Right renal pelvis (tissue), 4 donors: ENCODE measurements around the gene RGS12. TPM values are rescaled to one million over a fixed set of nuclear protein-coding genes. Genes with fewer than 3 reads are reported as not detected.
A peak's percentile ranks its signal among the peaks of the same experiment; 100 is the strongest.

Experiments
- DNase-seq, 4 donors: peaks; one replicate each; pipeline ENCODE4 v3.0.0-alpha.2; 2013; ENCODE audit warnings: low read depth in 4 of 4, low spot score in 3 of 4, missing footprints in 1 of 4
- polyA plus RNA-seq, 4 donors: library from polyadenylated mRNA; unstranded; fragments of 120-200 nt; gene quantifications; one replicate each; pipeline ENCODE4 v1.2.1, GENCODE V29; 2013; ENCODE audit not compliant: insufficient read length in 4 of 4

The RGS12 gene
- polyA plus RNA-seq, 4 donors, result 36.3 to 49.6 (median 42.8) TPM

DNA sequence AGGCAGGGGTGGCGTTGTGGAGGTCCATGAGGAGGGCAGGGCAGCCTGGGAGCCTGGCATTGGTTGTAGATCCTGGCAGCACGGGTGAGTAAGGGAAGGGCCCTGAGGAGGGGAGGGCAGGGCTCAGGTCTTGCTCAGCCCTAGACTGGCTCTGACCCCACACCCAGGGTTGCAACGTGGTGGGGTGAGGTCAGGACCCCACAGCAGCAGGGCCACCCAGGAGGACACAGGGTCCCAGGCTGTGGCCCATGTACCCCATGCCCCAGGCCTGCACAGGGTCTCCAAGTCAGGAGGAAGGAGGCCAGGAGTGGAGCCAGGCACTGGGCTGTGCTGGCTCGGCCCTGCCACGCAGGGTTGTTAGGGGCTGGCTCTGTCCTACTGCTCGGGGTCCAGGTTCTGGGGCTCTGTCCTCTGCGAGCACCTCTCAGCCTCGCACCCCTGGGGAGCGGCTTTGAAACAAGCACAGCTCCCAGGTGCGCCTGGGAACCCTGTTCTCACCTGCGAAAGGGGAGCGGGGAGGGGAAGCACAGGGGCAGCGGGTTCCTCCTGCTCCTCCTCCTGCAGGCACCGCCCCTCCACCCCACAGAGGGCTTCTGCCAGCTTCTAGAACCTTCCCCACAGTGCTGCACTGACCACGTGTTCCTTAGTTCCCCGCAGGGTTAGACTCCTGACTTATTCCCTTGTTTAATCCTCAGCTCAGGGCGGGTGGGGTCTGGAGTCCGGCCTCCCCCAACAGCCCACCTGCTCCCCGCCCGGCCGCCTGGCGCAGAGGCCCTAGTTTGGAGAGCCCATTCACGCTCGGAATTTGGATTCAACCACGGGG is 23.5 kb upstream of the RGS12 start:
- DNase-seq, result no peak

DNA sequence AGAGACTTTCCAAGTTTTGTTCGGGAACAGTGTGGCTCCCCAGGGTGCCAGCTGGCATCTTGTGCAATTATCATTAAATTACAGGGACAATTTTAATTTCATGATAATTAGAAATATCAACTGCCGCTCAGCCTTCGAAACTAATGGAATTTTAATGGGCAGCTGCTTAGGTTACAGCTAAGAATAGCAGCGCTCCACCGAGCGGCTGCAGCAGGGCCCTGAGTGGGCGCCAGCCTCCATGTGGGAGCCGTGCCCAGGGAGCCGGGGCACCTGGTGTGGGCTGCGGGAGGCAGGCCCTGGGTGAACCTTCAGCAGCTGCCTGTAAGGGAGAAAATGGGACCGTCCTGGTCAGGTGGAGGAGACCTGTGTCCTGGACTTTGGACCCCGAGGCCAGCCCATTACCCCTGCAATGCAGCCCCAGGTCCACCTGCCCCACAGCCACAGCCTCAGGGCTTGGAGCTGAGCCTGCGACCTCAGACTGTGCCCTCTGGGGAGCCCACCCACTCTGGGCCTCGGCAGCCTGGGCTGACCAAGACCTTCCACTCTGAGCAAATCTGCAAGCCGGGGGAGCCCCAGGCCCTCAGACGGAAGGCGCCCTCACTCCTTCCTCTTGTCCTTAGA is 22.7 kb upstream of the RGS12 start:
- no peak for DNase-seq

DNA sequence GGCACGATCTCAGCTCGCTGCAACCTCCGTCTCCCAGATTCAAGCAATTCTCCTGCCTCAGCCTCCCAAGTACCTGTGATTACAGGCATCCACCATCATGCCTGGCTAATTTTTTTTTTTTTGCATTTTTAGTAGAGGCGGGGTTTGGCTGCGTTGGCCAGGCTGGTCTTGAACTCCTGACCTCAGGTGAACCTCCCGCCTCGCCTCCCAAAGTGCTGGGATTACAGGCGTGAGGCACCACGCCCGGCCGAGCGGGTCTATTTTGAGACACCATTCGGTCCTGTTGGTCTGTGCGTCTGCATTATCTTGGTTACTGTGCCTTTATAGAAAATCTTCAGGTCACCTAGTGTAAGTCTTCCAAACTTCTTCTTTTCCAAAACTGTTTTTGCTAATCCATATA is 21.7 kb upstream of the RGS12 start:
- DNase-seq, result no peak

DNA sequence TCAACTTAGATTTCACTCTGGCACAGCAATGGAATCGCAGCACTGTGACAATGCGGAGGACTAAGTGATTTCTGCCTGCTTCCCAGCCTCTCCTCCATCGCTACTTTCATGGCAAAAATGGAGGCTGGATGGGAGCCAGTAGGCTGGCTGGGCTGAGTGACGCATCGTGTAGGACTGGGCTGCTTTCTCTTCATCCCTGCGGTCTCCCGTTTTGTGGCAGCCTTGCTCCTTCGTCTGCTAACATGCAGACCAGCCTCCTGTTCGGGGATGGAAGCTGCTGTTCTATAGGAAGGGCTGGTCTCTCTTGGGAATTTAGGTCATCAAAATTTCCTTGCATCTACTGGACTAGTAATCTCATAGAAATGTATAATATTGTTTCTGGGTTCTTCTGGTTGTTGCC is 15.8 kb upstream of the RGS12 start:
- DNase-seq, result no peak

DNA sequence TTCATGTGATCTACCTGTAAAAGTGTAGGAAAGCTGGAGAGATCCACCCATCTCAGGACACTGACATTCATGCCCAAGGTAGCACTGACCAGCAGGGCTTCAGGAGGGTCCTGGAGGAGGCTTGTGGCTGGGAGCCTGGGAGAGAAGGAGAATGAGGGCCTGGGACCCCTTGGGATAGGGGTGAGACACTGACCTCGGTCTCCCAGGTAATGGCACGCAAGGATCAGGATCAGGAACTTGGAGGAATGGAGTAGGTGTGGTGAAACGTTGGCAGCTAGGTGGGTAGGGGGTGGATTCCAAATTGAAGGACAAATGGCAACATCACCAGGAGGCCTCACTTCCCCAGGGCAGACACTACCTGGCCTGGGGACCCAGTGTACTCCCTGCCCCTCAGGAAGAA is 12.4 kb upstream of the RGS12 start:
- DNase-seq, result no peak

DNA sequence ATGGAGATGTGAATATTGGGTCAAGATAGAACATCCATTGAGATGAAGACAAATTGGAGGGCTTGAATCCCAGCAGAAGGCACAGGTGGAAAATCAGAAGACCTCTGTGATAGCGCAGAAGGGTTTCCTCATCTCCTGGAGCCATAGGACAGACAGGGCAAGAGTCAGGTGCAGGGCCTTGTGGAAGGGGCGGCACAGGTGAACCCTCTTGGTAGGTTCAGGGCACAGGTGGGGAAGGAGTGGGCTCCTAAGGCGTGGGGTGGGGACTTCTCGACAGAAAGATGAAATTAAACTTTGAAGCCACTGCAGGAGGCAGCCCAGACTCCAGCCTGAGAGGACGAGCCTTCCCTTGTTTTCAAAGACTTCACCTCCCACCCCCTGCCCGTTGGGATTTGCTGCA is 9.3 kb upstream of the RGS12 start:
- no peak for DNase-seq

DNA sequence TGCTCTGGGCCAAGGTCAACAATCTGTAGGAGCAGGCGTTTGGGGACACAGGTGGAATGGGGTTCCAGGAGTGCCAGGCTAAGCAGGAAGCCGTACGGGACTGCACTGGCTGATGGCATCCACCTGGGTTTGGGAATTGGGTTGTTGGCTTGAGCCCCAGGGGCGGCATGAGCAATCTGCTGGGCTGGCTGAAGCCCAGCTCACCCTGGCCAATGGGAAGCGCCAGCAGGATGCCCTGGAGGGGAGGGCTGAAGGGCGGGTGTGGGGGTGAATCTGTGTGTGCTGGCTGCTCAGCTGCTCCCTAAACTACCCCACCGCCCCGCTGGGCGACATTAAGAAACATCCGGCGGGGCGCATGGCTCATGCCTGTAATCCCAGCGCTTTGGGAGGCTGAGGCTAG is 8.9 kb upstream of the RGS12 start:
- no peak for DNase-seq

DNA sequence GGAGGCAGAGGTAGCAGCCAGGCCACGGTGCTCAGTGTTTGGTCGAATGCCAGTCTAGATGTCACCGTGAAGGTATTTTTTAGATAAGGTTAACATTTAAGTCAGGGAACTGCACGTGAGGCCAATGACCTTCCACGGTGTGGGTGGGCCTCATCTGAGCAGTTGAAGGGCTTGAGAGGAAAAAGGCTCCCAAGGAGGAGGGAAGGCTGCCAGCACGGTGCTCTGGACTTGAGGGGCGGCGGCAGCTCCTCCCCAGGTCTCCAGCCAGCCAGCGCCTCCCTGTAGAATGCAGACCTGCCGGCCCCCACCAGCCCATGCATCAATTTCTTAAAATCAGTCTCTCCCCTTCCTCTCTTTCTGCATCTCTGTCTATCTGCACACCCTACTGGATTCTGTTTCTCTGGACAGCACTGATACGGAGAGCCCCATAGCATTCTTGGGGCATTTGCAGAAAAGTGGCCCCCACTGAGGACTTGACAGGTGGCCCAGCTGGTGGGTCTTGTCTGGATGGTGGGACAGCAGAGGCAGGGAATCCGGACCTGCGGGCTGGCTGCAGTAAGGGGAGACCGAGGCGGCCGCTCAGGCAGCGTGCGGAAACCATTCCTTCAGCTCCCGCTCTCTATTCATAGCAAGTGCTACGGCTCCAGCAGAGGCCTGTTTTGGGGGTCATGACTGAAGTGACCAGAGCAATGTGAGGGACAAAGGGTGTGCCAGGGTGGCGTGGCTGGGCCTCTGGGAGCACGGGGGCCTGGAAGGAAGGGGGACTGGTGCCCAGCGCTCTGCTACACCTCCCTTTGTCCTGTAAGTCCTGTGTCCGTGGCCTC is 7.9 kb upstream of the RGS12 start:
- no peak for DNase-seq

DNA sequence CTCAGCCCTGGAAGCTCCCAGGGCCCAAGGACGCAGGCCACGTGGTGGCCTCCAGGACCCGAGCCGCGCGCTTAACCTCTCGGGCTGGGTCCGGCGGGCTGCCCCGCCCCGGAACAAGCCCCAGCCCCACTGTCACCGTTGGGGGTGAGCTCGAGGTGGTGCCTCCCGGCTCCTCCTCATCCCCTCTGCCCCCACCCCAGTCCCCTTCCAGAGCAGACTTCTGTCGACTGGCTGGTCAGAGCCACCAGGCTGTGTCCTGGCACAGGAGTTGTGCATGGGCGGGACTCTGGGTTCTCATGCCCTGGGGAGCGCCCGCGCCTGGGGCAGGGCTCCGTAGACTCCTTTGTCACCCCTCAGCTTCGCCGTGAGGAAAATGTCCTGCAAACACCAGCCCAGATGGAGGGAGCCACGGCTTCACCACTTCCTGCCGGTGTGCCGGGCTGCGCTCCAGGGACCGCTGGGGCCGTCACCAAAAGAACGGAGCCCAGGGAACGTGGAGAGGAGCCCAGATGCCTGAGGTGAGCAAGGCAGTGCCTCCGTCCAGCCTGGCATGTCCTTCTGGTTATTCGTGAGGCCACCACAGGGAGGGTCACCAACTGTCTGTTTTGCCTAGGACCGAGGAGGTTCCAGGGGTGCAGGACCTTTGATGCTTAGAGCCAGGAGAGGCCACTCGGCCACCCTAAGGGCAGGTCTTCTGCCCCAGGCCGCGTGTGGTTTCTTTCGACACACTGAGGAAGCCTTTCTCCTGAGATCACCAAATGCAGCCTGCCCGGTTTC is 7.1 kb upstream of the RGS12 start:
- no peak for DNase-seq

DNA sequence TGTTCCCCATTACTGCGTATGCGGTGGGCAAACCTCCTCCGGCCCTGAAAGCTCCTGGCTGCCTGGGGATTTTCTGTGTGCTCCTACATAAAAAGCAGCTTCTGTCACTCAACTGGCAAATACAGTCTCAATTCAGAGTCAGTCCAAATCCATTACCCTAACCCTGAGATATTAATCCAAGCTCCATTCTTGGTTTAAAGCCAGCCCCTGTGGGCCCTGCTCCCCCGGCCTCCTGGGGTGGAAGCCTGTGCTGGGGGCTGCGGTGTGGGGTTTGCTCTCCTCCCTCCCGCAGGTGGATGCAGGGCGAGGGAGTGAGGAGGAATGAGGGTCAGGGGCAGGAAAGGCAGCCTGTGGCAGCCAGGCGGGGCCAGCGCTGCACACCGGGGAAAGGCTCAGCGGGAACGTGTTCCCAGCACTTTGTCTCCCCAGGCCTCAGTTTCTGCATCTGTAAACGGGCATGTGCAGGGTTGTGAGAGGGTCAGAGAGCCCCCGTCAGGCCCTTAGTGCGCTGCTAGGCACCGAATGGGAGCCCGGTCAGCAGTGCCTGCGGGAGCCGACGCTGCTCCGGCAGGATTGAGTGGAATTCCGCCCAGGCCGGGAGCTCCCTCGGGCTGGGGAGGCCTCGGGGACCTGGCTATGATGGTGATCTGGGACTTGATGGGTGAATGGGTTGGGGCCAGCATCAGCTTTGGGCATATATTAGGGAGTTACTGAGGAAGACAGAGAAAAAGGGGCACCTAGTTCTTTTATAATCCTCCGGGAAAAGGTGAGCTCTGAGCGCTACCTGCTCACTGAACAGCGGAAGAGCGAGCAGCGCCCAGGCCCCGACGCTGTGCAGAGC is 6.3 kb upstream of the RGS12 start:
- DNase-seq, result no peak

DNA sequence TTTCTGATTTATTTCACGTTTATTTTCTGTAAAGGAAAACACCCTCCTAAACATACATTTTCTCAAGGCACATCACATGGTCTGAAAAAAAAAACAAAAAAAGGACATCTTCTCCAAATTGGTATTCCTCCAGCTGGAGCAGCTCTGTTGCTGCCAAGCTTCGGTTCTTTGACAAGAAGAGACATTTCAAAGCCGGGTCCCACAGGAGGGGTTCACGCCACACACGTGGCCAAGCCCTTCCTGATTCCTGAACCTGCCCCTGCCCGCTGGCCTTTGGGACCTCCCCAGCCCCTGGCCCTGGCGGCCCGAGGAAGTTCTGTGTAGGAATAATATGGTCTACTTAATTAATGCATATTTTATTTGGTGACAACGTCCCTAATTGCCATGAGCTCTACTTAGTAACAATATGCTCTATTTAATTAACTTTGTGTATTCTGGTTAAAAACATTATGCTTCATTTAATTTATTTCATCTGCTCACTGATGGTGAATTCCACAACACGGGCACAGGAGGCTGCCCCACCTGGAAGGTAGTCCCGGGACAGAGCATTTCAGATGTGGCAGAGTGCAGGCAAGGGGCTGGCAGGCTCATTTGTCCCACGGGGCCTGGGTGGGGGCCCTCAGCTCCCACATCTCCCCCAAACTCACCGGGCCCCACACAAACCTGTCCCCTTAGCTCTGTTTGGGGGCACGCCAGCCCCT is 5.4 kb upstream of the RGS12 start:
- no peak for DNase-seq

DNA sequence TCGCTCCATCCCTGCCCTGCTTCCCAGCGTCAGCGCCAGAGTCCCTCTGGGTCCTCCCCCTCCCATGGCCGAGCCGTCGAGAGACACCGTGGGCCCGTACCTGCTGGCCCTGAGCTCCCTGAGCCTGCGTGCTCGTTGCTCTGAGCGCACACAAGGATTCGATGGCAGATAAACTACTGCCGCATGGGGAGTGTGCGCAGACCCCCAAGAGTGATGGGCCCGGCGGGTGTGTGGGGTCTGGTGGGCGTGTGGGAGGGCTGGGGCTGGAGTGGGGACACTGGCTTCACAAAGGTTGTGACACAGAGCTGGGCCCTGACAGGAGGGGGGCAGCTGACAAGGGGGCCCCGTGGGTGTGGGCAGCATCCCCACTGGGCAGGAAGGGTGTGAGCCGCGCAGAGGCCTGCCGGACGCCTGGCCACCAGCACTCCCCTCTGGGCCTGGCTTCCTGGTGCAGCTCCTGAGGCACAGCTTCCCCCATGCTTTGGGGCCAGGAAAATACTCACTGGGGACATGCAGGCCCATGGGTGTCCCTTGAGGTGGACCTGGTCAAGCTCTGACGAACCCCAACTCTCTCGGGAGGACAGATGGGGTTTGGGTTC is 4.8 kb upstream of the RGS12 start:
- DNase-seq, result no peak

DNA sequence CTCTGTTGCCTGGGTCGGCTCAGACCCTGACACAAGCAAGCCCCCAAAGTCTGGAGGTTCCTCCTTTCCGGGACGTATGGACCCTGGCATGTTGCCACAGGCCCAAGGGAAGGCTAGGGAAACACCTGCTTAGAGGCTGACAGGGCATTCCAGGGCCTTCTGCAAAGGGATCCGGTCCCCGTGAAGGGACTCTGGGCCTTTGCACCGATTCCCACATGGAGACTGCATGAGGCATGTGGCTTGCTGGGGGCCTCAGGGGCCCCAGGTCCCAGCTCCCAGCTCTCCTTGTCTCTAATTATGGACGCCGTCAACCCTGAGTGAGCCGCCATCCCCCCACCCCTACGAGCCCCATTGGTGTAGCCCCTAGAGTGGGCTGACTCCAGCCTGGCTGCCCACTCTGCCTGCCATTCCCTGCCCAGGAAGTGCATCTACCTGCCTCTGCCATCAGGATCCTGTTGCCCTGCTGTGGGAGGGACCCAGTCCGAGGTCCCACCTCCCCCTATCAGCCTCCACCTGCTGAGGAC is 4.2 kb upstream of the RGS12 start:
- DNase-seq, result no peak

DNA sequence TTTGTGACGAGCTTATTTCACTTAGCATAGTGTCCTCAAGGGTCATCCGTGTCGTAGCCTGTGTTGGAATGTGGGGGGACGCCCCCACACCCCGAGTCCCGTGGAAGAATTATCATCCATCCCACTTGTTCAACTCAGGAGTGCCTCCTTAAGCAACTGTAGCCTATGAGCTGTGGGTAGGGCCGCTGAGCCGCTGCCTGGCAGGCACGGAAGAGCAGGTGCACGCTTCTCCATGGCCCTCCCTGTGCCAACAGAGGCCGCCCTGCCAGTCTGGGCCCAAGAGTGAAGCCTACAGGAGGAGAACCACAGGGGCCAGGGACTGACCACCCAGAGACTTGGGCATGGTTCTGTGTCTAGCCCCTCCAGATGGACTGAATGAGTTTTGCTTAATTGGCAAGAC is 2.3 kb upstream of the RGS12 start:
- no peak for DNase-seq

DNA sequence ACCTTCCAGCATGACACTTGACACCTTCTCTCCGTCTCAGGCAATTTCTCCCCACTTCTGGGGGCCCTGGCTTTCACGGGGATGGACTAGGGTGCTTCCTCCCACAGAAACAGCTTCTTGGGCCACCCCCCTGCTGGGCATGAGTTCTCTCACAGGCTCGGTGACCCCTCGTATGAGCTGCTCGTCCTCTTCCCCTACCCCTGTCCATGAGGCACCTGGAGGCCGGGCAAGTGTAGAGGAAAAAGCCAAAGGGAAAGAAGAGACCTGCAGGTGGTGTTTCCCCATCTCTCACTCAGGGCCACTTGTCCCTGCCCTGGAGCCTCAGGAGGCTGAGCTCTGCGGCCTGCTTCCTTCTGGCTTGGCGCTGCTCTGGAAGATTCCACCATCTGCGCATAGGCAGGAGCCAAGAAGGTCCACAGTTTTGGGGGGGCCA is 1.9 kb upstream of the RGS12 start:
- no peak for DNase-seq

DNA sequence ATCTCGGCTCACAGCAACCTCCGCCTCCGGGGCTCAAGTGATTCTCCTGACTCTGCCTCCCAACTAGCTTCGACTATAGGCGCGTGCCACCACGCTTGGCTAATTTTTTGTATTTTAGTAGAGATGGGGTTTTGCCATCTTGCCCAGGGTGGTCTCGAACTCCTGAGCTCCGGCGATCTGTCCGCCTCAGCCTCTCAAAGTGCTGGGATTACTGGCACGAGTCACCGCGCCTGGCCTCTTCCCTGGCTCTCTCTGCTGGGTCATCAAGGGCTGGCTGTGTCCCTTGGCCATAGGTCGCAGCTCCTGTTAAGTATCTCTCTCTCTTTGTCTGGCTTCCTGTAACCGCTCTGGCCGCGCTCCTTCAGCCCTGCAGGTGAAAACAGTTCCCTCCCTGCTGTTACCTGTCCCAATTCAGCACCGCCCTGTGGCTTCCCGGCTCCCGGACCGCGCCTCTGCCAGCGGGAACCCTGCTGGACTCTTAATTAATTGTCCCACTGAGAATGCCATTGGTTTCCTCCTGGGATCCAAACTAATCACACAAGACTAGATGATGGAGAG is 1.3 kb upstream of the RGS12 start:
- DNase-seq, result no peak

DNA sequence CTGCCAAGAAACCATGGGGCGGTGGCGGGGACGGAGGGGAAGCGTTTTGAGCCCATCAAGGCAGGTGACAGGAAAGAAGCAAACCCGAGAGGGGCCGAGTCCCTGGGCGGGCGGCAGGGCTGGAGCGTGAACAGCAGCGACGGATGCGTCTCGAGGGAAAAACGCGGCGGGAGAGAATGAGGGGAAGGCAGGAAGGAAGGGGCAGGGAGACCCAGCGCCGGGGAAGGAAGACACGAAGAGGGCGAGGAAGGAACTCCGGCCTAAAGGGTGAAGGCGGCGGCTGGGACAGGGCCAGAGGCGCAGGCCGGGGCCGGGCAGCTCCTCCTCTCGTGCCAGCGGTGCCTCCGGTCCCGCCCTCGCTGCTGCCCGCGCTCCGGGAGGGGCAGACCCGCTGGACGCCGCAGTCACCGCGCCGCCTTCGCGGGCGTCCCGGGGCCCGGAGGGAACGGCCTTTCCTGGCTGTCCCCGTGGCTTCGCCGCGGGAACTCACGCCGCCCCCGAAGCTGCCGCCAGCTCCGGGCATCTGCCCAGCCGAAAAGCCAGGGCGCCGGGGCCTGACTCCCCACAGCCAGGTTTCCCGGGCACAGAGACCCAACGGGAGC is 751 bp upstream of the RGS12 start:
- peak in 1 of 4 donors; percentile 28 for DNase-seq
